T-helper 22 cell (primary cell): ENCODE measurements around the gene ADGRG6.

Experiments
- DNase-seq: peaks from one replicate; pipeline ENCODE4 v3.0.0-alpha.2; 2020; ENCODE audit warnings: low read depth

The ADGRG6 gene

DNA sequence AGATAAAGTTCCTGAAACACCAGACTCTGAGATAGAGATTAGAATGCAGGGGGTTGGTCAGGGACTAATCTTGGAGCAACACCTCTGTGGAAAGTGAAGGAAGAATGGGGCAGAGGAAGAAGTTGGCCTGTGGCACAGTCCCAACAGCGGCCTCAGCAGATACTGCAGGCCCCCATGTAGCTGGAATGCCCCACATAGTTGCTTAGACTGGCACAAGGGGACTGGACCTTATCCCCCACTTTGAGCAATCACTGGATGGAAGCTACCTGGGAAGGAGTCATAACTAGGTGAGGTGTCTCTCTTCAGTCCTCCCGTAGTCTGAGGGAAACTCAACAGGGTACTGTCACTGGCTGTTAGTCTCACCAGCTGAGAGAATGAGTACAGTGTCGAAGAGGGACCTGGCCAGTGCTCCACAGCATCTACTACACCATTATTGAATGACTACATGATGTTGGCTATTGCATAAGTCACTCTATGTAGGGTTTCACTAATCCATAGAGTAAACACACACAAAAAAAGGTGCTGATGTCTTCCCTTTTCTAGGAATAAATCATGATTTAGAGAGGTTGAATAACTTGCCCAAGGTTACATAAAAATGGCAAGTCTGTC lies 47.5 kb downstream of the ADGRG6 start:
- no peak for DNase-seq

DNA sequence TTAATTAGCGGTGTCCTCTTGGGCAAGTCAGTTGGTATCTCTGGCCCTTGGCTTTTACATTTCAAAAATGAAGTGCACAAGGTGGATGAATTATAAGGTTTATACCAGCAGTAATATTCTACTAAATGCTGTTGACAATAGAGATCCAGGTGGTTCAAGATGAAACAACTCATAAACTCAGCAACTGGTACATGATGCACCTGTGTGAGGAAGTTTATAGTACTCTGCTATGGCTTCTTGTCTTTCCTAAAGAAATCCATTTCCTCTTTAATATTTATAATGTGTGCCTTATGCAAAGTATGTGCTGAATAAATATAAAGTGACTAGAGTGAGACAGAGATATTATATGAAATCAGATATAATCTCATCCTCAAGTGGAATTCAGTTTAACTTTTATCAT lies 48.5 kb downstream of the ADGRG6 start:
- DNase-seq, result no peak

DNA sequence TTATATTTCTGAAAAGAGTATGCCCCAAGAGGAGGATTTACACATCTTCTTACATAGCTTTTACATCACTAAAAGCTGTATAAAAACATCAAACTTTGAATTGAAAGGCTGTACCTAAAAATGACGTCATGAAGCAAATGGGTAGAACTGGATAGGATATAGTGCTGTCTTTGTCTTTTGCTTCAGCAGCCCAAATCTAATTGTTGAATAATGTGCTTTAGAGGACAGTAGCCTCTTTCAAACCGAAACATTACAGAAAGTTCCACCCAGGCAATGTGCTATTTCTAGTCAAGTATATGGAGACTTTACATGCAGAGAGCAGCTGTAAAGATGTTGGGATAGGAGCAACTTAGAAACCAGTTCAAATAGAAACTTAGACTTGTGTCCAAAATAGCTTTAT lies 51.9 kb downstream of the ADGRG6 start:
- no peak for DNase-seq

DNA sequence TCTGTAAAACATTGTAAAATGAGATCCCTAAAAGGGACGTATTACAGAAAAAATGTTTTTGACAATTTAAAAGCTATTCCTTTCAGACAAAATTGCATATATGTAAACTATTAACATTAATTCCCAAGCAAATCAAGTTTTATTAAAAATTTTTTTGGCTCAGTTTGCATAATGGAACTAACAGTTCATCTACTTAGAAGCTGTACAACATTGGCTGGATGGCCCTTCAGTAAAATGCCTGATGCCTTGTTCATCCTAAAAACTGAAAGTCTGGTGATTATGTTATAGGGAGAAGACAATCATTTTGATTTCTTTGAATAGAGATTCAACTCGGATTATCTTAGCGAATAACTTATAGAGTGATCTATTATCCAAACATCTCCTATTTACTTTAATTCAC lies 52.8 kb downstream of the ADGRG6 start:
- no peak for DNase-seq

DNA sequence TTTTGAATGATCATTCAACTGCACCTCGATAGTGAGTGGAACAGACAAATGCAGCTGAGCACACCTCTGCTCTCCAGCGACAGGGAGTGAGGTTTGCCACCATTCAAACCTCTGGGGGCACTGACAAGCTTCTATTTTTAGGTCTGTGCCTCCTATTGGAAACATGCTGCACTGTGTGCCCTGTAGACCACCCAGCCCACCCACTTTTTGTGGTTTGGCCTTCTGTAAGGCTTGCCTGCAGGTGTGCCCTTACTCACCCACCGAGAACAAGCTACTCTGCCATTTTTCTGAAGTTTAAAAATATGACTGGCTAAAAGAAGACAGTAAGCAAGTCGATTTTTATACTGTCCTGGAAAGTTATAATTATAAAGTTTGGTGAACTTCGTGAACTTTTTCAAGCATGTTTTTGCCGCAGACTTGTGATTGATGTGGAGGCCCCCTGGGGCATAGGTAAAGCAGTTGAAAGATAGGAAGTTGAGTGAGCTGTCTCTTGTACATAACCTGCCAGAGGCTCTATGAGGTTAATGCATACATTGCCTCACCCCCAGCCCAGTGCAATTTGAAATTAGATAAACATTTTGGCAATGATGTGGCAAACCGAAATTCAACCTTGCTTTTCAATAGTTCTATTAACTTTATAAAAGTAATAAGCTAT lies 53.8 kb downstream of the ADGRG6 start:
- DNase-seq, result no peak

DNA sequence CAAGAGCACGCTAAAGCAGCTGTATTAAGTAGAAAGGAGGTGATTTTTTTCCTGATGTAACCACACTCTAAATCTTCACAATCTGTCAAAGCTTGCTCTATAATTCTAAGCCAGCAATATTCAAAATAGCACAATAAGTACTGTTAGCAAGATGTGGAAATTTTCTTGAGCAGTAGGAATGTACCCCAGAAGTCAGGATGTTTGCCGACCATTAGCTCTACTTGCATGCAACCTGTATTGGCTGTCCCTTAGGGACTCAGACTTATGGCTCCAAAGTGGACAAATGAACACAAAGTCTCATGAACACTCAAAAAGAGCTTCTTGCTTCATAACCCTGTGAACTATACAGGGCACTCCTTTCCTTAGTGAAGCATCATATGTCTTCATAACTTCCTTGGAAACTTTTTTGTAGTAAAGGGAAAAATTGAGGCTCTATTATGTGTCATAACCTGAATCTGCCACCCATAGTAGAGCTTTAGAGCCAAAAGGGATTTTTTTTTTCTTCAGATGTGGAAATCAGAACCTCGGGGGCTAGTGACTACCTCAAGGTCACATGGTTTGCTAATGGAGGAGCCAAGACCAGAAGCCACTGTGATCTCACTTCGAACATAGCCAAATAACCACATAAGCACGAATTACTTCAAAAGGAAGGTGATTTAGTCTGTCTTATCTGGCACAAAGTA lies 54.5 kb downstream of the ADGRG6 start:
- no peak for DNase-seq

DNA sequence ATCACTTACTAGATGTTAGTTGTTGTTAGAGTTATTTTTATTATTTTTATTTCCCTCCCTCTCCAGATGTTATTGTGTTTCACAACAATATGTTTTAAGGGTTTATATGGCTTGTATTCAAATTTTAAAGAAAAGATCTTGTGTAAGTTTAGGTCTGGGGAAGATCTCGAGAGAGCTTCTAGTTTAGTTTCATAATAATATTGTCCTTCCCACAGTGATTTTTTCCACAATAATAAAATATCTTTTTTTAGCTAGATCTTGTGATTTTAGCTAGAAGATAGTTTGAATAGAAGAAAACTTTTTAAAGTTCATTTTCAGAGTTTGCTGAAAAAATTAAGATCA lies 55.0 kb downstream of the ADGRG6 start:
- DNase-seq, result no peak

DNA sequence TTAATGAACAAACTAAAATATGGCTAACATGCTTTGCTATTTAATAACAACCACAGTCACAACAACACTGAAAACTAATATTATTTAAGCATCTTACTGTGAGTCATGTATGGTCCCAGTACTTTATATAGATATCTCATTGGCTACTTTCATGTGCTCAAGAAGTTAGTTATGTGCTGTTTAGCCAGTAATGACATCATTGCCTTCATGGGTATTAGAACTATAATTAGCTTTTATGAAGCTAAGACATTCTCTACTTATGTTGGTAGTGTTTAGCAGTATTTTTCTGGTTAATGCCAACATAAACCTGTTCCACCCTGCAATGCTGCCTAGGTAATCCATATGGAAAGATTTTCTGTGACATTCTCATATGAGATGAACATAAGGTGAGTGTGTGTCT lies 56.1 kb downstream of the ADGRG6 start:
- no peak for DNase-seq

DNA sequence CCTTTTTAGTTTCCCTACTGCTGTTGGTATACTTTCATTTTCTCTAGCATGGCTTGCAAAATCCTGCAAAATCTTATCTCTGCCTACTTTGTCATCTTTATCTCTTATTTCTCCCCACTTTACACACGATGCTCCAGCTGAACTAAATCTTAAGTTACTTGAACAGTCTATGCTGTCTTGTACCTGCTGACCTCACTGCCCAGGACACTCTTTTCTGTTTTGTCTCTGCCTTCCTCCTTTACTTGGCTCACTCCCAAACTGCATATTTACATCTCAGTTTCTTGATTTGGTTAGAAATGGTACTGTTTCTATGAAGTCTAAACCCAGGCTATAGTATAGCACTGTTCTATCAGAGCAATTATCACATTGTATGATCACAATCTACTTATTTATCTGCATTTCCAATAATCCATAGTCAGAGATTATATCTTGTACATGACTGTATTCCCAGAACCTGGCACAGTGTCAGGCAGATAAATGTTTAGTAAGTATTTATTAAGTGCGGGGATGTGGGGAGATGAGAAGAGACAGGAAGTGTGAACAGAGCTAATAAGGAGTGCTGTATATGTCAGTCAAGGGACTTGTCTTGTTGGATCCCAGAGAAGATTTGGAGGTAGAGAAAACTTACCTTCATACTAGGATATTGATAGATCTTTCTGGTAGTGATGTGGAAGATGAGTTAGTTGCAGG lies 57.6 kb downstream of the ADGRG6 start:
- DNase-seq, result no peak

DNA sequence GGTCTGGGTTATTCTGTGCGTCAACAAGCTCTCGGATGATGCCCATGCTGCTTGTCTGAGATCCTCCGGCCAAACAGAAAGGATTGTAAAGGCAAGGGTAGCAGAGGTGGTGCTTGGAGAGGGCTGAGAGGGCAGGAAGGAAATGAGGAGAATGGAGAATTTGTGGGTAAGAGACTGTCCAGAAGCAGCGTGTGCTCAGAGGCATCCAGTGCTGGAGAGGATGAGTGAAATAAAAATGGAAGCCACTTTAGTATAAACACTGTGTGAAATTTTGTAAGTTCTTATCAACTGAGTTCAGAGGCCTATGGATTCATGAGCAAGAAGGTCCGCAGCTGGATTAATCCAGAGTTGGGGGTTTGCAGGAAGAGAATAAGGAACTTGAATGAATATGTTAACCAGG lies 59.5 kb downstream of the ADGRG6 start:
- no peak for DNase-seq

DNA sequence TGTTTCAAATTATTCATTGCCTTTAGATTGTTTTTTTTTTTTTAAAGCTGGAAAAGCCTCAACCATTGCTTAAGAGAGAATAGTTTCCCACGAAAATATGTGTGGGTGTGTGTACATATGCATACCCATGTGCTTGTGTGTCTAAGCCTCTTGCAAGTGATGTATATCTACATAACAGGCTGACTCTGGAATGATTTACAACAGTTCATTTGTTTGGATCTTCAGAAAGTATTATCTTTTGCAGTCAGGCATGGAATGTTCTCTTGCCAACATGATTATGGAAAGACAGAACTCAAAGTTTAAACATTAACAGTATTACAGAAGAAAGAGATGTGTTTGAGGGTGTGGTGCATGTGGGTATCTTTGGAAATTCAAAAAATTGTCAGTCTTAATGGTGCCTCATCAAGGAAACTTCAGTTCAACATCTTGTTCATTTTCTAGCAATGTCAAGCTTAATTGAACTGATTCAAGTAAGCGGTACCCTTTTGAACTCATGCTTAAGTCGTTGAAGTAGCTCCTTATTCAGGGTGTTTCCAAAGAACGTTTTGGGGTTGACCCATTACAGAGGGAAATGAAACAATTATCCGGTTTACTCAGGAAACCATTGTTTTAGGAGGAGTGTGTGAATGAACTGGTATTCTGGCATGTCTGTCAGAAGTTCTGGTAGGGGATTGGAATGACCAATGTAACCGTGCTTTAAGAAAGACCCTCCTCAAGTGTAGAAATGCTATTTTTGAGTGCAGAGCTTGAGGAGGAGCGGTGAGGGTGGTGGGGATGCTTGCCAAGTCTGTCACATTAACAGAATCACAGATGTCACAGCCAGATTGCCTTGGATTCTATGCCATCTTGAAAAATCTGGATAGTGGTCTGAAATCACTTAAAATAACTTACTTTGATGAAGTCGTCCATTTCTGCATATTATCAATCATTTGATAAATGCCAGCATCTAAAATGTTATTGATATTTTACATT lies 60.3 kb downstream of the ADGRG6 start:
- no peak for DNase-seq

DNA sequence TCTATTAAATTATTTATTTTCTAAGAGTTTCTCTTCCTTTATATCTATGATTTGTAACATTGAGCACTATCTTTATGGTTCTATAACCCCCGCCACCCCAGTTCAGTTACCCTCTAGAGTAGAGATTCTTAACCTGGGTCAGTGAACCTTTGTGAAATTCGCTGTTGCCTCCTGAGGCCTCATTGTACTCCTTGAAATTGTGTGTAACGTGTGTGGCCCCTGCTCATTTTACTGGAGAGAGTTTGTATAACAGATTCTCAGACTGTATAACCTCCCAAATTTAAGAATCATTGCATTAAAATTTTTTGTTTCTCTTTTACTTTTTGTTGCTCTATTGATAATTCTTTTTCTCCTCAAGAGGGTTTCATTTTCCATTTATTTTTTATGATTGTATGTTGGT lies 65.3 kb downstream of the ADGRG6 start:
- DNase-seq, result no peak

DNA sequence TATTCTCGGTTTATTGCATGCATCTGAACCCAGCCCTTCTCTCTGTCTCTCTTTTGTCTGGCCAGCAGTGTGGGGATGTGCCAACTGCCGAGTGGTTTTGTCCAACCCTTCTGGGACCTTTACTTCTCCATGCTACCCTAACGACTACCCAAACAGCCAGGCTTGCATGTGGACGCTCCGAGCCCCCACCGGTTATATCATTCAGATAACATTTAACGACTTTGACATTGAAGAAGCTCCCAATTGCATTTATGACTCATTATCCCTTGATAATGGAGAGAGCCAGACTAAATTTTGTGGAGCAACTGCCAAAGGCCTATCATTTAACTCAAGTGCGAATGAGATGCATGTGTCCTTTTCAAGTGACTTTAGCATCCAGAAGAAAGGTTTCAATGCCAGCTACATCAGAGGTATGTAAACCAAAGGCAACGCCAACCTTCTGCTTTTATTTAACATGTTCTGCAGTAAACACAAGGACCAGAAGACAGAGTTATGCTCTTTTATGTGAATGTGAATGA lies 65.8 kb downstream of the ADGRG6 start:
- DNase-seq, result no peak

DNA sequence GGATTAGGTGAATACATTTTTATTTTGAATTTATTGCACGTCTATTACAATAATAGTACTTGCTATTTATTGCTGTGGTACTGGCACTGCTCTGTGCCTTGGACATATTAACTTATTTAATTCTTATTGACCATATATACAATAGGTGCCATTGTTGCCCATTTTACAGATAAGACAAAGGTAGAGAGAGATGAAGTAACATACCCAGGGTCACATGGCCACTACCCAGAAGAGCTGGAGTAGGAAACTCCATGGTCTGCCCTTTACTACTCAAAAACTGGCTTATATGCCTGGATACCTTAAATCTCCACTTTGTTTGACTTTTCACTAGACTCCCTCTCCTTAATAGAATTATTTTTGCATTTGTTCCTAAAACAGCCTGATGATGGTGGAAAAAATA lies 67.5 kb downstream of the ADGRG6 start:
- DNase-seq, result no peak

DNA sequence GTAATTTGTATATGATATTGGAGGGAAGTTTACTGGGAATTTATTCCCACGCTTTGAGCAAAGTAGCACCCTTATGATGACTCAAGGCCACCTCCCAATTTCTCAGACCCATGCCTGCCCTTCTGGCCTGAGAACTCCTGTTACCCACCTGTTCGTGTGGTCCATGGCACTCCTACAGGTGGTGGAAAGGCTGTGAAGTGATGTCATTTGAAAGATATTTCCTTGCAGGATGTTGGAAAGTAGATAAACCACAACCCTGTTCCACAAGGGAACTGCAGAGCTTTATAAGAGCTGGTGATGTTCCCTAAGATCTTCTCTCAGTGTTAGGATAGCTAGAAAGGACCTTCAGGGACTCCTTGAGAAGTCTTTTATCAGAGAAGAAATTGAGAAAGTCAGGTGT lies 70.5 kb downstream of the ADGRG6 start:
- no peak for DNase-seq

DNA sequence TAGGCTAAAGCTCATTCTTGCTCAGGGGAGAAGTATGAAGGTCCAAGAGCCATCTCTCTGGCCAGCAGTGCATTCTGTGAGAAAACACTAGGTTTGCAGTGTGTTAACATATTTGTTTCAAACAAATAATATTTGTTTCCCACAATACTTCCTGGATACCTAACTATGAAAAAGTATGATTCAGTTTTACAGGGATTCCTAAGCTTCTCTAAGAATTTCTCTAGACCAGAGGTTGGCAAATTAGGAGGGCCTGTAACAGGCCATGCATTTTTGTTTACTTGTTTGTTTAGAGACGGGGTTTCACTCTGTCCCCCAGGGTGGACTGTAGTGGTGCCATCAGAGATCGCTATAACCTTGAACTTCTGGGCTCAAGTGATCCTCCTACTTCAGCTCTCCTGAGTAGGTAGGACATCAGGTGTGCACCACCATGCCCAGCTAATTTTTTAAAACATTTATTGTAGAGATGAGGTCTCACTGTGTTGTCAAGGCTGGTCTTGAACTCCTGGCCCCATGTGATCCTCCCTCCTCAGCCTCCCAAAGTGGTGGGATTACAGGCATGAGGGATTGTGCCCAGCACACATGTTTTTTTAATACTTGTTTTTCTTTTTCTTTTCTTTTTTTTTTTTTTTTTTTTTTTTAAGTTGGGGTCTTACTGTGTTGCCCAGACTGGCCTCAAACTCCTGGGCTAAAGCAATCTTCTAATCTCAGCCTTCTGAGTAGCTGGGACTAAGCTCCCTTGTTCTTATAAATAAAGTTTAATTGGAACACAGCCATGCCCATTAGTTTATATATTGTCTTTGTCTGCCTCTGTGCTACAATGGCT lies 71.7 kb downstream of the ADGRG6 start:
- no peak for DNase-seq

DNA sequence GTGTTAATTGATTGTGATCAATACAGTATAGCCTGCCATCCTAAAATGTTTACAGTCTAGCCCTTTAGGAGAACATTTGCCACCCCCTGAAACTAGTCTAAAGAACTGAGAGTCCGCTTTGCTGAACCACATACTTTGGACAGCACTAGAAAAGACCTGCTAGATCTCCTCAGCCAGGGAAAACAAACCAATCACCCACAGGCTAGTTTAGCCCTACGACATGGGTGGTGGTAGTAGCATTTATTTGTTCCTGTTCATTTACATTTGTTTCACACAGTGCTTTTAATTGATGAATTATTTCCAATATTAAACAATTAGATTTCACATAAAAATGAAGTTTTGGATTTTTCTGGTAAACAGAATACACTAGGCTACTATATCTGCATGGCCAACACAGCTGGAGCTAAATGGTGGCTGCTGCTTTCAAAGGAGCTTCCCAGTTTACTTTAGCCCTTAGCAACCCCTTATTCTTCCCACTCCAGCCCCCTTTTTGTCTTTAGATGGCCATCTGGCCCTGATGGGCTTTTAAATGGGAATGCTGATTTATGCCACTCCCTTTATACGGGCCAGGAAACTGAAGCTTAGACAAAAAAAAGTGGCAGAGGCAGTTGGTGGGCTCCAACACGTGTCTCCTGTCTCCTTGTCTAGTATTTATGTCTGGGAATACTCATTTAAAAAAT lies 72.4 kb downstream of the ADGRG6 start:
- DNase-seq, result no peak

DNA sequence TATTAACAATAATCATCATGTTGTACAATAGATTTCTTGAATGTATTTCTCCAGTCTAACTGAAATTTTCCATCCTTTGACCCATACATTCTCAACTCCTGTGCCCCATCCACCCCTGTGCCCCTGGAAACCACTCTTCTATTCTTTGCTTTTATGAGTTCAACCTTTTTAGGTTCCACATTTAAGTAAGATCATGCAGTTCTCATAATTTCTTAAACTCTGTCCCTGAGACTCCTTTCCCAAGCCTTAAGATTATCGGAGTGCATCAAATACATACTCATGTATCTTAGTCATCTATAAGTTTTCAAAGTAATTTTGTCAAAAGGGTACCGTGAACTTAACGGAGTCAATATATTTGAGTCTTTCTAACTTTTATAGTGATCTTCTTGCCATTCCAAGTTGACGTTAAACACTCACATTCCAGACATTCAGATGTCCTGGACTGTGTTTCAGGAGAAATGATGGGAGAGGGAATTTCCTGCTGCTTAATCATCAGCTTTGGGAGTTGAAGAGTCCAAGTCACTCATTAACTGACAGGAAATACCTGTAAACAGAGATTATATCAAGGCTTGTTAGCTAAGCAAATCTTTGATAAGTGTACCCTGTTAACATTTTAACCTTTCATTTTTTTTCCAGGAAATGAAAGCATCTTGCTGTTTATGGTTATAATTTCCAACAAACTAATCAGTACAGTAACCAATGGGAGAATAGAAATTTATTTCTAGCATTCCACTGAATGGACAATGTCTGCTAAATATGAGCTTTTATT lies 73.3 kb downstream of the ADGRG6 start:
- no peak for DNase-seq

DNA sequence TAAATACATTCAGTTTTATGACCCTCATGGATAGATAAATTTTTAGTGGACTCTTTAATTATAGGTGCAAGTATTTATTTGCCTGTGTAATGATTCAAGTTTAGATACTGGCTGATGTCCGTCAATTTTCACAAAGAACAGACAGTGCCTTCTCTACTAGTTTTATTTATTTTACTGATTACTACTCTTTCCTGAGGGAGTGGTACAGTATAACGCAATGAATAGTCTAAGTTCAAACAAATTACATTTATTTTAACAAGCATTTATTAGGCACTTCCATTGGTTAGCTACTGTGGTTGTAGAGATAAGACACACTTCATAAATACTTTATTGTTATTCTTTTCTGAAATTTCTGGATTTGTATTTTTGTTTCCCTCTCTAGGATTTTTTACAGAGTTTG lies 74.3 kb downstream of the ADGRG6 start:
- no peak for DNase-seq
